Stimulated activated naive CD8-positive, alpha-beta T cell treated with anti-CD3 and anti-CD28 coated beads, Interleukin-15, Interleukin-2, amounts not matched to agents 100 U/mL and 50 U/mL, for 24 hours (primary cell): ENCODE data around the gene CTBP2.
"Not testable (repeated sequence)": the region's sequence is repeated elsewhere in the genome, so short reads cannot be mapped to it uniquely, and the experiment has no call there.

ENCODE experiments used
- ATAC-seq: fragments of 150-1000 bp; cut with Tn5 transposase; one replicate; pipeline ENCODE4 v1.10.0; 2021
- DNase-seq: peaks from one replicate; pipeline ENCODE4 v3.0.0; 2021

The CTBP2 gene

GRCh38 chr10:125085258-125086054 is 74.9 kb downstream of the CTBP2 start:
- DNase-seq (no peak), ATAC-seq (no peak)

GRCh38 chr10:125084614-125085257 is 75.6 kb downstream of the CTBP2 start:
- DNase-seq (no peak), ATAC-seq (no peak)

- ATAC-seq (no peak), DNase-seq (no peak)
Observed at GRCh38 chr10:125084191-125084613, 76.2 kb downstream of the CTBP2 start.

GRCh38 chr10:125083576-125083920 is 76.8 kb downstream of the CTBP2 start:
- ATAC-seq (no peak), DNase-seq (no peak)

GRCh38 chr10:125082881-125083575 is 77.3 kb downstream of the CTBP2 start:
- ATAC-seq (no peak), DNase-seq (no peak)

- ATAC-seq, DNase-seq: not testable (repeated sequence)
Observed at GRCh38 chr10:125082471-125082870, 77.9 kb downstream of the CTBP2 start.

GRCh38 chr10:125081931-125082330 is 78.4 kb downstream of the CTBP2 start:
- ATAC-seq: no peak
- no peak for DNase-seq

GRCh38 chr10:125080984-125081383 is 79.4 kb downstream of the CTBP2 start:
- ATAC-seq (no peak), DNase-seq (no peak)

- DNase-seq: no peak
- no peak for ATAC-seq
Observed at GRCh38 chr10:125080296-125080695, 80.1 kb downstream of the CTBP2 start.

GRCh38 chr10:125079091-125079600 is 81.2 kb downstream of the CTBP2 start:
- ATAC-seq: no peak
- DNase-seq: no peak

- ATAC-seq: no peak
- no peak for DNase-seq
Observed at GRCh38 chr10:125076891-125077541, 83.3 kb downstream of the CTBP2 start.

- DNase-seq (no peak), ATAC-seq (no peak)
Observed at GRCh38 chr10:125076121-125076825, 84.1 kb downstream of the CTBP2 start.

- ATAC-seq (no peak), DNase-seq (no peak)
Observed at GRCh38 chr10:125073996-125074395, 86.4 kb downstream of the CTBP2 start.

- no peak for ATAC-seq
Observed at GRCh38 chr10:125072794-125073193, 87.6 kb downstream of the CTBP2 start.

GRCh38 chr10:125071008-125071407 is 89.4 kb downstream of the CTBP2 start:
- ATAC-seq (no peak), DNase-seq (no peak)

More at GRCh38 chr10:125072794-125073193, 87.6 kb downstream of the CTBP2 start:
- DNase-seq: no peak

GRCh38 chr10:125068406-125068805 is 92.0 kb downstream of the CTBP2 start:
- ATAC-seq (no peak), DNase-seq (no peak)

- no peak for ATAC-seq
- DNase-seq: no peak
Observed at GRCh38 chr10:125067764-125068163, 92.6 kb downstream of the CTBP2 start.

- ATAC-seq (no peak), DNase-seq (no peak)
Observed at GRCh38 chr10:125066764-125067450, 93.5 kb downstream of the CTBP2 start.

- peak; percentile 86 for ATAC-seq
- peak; percentile 31 for DNase-seq
Observed at GRCh38 chr10:125064681-125065492, 95.5 kb downstream of the CTBP2 start.

GRCh38 chr10:125063256-125063925 is 97.0 kb downstream of the CTBP2 start:
- DNase-seq (no peak), ATAC-seq (no peak)
